Tibial artery (tissue), 4 donors: ENCODE results near the gene KDM6A.
"Not testable (repeated sequence)": the region's sequence is repeated elsewhere in the genome, so short reads cannot be mapped to it uniquely, and the experiment has no call there.

Experiments used
- DNase-seq, 2 donors: peaks; one replicate each; pipeline ENCODE4 v3.0.0-alpha.2; 2019
- H3K27ac ChIP-seq, 2 donors: fragments of 200-600 bp; sonication (generic) in 1 of 2; 1 replicate in 1 of 2; 2 replicates in 1 of 2; pipeline ENCODE4 v1.5.1; 2018 to 2019; ENCODE audit warnings: mild to moderate bottlenecking in 1 of 2
- H3K27me3 ChIP-seq, 2 donors: fragments of 200-600 bp; sonication (generic) in 1 of 2; one replicate each; pipeline versions ENCODE4 v1.5.1 to v1.6.0; 2016 to 2019
- H3K36me3 ChIP-seq, 3 donors: fragments of 200-600 bp; sonication (generic) in 2 of 3; one replicate each; pipeline ENCODE4 v1.5.1; 2016 to 2019; ENCODE audit warnings: mild to moderate bottlenecking in 2 of 3
- H3K4me1 ChIP-seq, 4 donors: fragments of 200-600 bp; sonication (generic) in 2 of 4; 1 replicate in 3 of 4; 2 replicates in 1 of 4; pipeline ENCODE4 v1.5.1; 2016 to 2019
- H3K4me3 ChIP-seq, 2 donors: fragments of 200-600 bp; sonication (generic) in 1 of 2; 1 replicate in 1 of 2; 2 replicates in 1 of 2; pipeline ENCODE4 v1.5.1; 2018 to 2019; ENCODE audit warnings: mild to moderate bottlenecking in 2 of 2
- H3K9me3 ChIP-seq, 3 donors: fragments of 200-600 bp; sonication (generic) in 1 of 3; one replicate each; pipeline ENCODE4 v1.5.1; 2016 to 2019
- CTCF ChIP-seq, 2 experiments: fragments of 200-600 bp in 1 of 2; fragments of 450-650 bp in 1 of 2; IDR thresholded peaks; one replicate each; pipeline ENCODE4 v1.5.1; 2017 to 2019; ENCODE audit warnings: antibody characterized with exemption in 2 of 2, mild to moderate bottlenecking in 1 of 2, moderate library complexity in 1 of 2
- intact Hi-C: fragments of 100-400 bp; cut with DNase I; formaldehyde crosslinking; loops from one replicate; pipeline ENCODE4 v1.15.0; 2023; ENCODE audit warnings: low total_unique reads

The KDM6A gene

GRCh38 chrX:45063319-45064095 lies 190.5 kb downstream of the KDM6A start:
- Histone ChIP-seq H3K27ac (no peak overlapping the region), H3K27me3 (no peaks in the 10 kb centered on the region), H3K4me1 (no peaks in the 10 kb centered on the region), H3K36me3 (peaks cover 13 to 44% (median 38%) of the 10 kb centered on the region in 3 donors), H3K4me3 (no peak overlapping the region), H3K9me3 (no peaks in the 10 kb centered on the region)
- intact Hi-C loops: no loop called here
- TF ChIP-seq CTCF (IDR thresholded peaks at IDR 0.05): no peak
- no peak for DNase-seq

GRCh38 chrX:45068569-45068968 lies 195.6 kb downstream of the KDM6A start:
- no peak for DNase-seq
- Histone ChIP-seq H3K36me3 (peaks cover 13 to 41% (median 30%) of the 10 kb centered on the region in 3 donors), H3K9me3 (no peaks in the 10 kb centered on the region), H3K27ac (no peak overlapping the region), H3K4me1 (no peaks in the 10 kb centered on the region), H3K4me3 (no peak overlapping the region), H3K27me3 (no peaks in the 10 kb centered on the region)
- intact Hi-C loops: no loop called here
- TF ChIP-seq CTCF (IDR thresholded peaks at IDR 0.05): no peak

GRCh38 chrX:45070116-45071007 lies 197.4 kb downstream of the KDM6A start:
- Histone ChIP-seq H3K36me3 (peaks cover 4 to 26% (median 12%) of the 10 kb centered on the region in 3 donors), H3K9me3 (no peaks in the 10 kb centered on the region), H3K27me3 (no peaks in the 10 kb centered on the region), H3K4me3 (no peak overlapping the region), H3K27ac (no peak overlapping the region), H3K4me1 (no peaks in the 10 kb centered on the region)
- intact Hi-C loops: no loop called here
- DNase-seq: peak in 1 of 2 donors; percentile 21
- TF ChIP-seq CTCF (IDR thresholded peaks at IDR 0.05): peak; percentile 40 to 42

GRCh38 chrX:45073011-45073410 lies 200.0 kb downstream of the KDM6A start:
- peaks cover 4 to 26% (median 9%) of the 10 kb centered on the region in 3 donors for H3K36me3 ChIP-seq
- DNase-seq, H3K27ac ChIP-seq, H3K4me3 ChIP-seq, H3K4me1 ChIP-seq, H3K9me3 ChIP-seq, H3K27me3 ChIP-seq, intact Hi-C loops: not testable (repeated sequence)

- no peak for TF ChIP-seq CTCF (IDR thresholded peaks at IDR 0.05)
- intact Hi-C loops: no loop called here
These were observed 204.9 kb downstream of the KDM6A start for GRCh38 chrX:45077748-45078424.

More at GRCh38 chrX:45077748-45078424, 204.9 kb downstream of the KDM6A start:
- DNase-seq: no peak
- H3K4me3 ChIP-seq: no peak overlapping the region
- no peaks in the 10 kb centered on the region for H3K9me3 ChIP-seq
- no peaks in the 10 kb centered on the region for H3K27me3 ChIP-seq
- H3K4me1 ChIP-seq: no peaks in the 10 kb centered on the region
- H3K27ac ChIP-seq: no peak overlapping the region
- peaks cover 0 to 35% (median 31%) of the 10 kb centered on the region in 3 donors for H3K36me3 ChIP-seq
